Thyroid gland (tissue), 4 donors: Measurements from ENCODE around the gene GATB. TPM values are rescaled to one million over a fixed set of nuclear protein-coding genes. Genes with fewer than 3 reads are reported as not detected.

Source experiments
- DNase-seq, 2 donors: peaks; one replicate each; pipeline ENCODE4 v3.0.0-alpha.2; 2019
- H3K27ac ChIP-seq, 3 donors: fragments of 200-600 bp; sonication (generic); 1 replicate in 2 of 3; 2 replicates in 1 of 3; pipeline ENCODE4 v1.5.1; 2016 to 2019; ENCODE audit warnings: mild to moderate bottlenecking in 1 of 3, moderate library complexity in 1 of 3
- H3K27me3 ChIP-seq: fragments of 200-600 bp; sonication (generic); one replicate; pipeline ENCODE4 v1.5.1; 2019
- H3K36me3 ChIP-seq, 2 donors: fragments of 200-600 bp; sonication (generic); one replicate each; pipeline ENCODE4 v1.5.1; 2016 to 2019
- H3K4me1 ChIP-seq, 2 donors: fragments of 200-600 bp; sonication (generic); one replicate each; pipeline ENCODE4 v1.5.1; 2017 to 2019
- H3K4me3 ChIP-seq, 3 donors: fragments of 200-600 bp; sonication (generic); replicated peaks in 1 of 3; 1 replicate in 2 of 3; 2 replicates in 1 of 3; pipeline ENCODE4 v1.5.1; 2016; ENCODE audit warnings: mild to moderate bottlenecking in 1 of 3
- H3K9me3 ChIP-seq: fragments of 200-600 bp; sonication (generic); one replicate; pipeline ENCODE4 v1.5.1; 2017
- POLR2A ChIP-seq, 2 donors: fragments of 450-650 bp; IDR thresholded peaks; one replicate each; pipeline ENCODE4 v1.6.1; 2017; ENCODE audit warnings: antibody characterized with exemption in 2 of 2, mild to moderate bottlenecking in 2 of 2, moderate library complexity in 1 of 2
- WGBS, 2 donors: methylation state at CpG; one replicate each; pipeline ENCODE4 v1.1.5; 2017; 5-methylcytosine and 5-hydroxymethylcytosine counted together
- intact Hi-C: fragments of 100-400 bp; cut with DNase I; formaldehyde crosslinking; loops from one replicate; pipeline ENCODE4 v1.15.1; 2023
- total RNA-seq, 4 donors: library from RNA; depleted of rRNA; stranded (reverse); fragments of >200 nt; gene quantifications; one replicate each; pipeline ENCODE4 v1.2.3, GENCODE V29; 2016
- TF ChIP-seq, protein P1 (sequence below), 6 experiments: fragments of 200-600 bp in 3 of 6; fragments of 450-650 bp in 3 of 6; sonication (generic) in 3 of 6; IDR thresholded peaks; one replicate each; pipeline ENCODE4 v1.5.1; 2016 to 2019; ENCODE audit warnings: antibody characterized with exemption in 6 of 6, mild to moderate bottlenecking in 2 of 6, inconsistent platforms in 1 of 6, moderate library complexity in 1 of 6

Gene GATB
- total RNA-seq, 4 donors from 2014 or later = 10.9 to 32.5 (median 22.9) TPM

DNA sequence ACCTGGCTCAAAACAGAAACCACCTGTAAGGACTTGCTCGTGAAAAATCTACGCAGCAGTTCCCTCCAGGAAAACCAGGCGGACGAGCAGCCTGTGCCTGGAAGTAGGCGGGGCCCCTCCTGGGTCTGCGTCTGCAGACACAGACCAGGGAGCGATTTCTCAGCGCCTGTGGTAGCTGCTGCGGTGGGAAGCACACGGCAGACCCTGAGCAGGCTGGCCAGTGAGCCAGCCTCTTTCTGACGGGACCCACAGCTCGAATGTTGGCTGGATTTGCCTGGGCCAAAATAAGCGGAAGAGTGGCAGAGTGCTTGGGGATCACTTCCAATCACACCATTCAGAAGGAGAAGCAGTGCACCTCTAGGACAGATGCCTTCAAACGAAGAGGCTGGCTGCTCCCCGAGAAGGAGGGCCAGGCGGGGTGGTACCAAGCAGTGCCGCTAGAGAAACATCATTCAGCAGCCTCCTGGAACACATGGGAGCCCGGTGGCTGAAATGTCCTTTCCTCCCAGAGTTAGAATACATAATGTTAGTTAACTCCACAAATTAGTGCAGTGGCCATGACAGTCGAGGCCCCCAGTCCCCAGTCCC lies 85.9 kb downstream of the GATB start:
- Histone ChIP-seq H3K9me3 (no peaks in the 10 kb centered on the region), H3K27ac (peak overlapping the region in 1 of 3 donors; percentile 40), H3K36me3 (no peaks in the 10 kb centered on the region), H3K4me3 (peak overlapping the region in 1 of 3 donors; percentile 17), H3K4me1 (peaks cover 0 to 5% of the 10 kb centered on the region in 2 donors), H3K27me3 (no peaks in the 10 kb centered on the region)
- TF ChIP-seq, protein P1, sequence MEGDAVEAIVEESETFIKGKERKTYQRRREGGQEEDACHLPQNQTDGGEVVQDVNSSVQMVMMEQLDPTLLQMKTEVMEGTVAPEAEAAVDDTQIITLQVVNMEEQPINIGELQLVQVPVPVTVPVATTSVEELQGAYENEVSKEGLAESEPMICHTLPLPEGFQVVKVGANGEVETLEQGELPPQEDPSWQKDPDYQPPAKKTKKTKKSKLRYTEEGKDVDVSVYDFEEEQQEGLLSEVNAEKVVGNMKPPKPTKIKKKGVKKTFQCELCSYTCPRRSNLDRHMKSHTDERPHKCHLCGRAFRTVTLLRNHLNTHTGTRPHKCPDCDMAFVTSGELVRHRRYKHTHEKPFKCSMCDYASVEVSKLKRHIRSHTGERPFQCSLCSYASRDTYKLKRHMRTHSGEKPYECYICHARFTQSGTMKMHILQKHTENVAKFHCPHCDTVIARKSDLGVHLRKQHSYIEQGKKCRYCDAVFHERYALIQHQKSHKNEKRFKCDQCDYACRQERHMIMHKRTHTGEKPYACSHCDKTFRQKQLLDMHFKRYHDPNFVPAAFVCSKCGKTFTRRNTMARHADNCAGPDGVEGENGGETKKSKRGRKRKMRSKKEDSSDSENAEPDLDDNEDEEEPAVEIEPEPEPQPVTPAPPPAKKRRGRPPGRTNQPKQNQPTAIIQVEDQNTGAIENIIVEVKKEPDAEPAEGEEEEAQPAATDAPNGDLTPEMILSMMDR (IDR thresholded peaks at IDR 0.05) = peak in 3 of 6 experiments; percentile 30 to 43 (median 42)
- TF ChIP-seq POLR2A (IDR thresholded peaks at IDR 0.05) = peak in 1 of 2 donors; percentile 28
- WGBS, 2 donors = 9 to 15% methylated on average over 12 to 14 of the region's 19 CpGs
- intact Hi-C loops = no loop called here
- peak; percentile 78 to 82 for DNase-seq

DNA sequence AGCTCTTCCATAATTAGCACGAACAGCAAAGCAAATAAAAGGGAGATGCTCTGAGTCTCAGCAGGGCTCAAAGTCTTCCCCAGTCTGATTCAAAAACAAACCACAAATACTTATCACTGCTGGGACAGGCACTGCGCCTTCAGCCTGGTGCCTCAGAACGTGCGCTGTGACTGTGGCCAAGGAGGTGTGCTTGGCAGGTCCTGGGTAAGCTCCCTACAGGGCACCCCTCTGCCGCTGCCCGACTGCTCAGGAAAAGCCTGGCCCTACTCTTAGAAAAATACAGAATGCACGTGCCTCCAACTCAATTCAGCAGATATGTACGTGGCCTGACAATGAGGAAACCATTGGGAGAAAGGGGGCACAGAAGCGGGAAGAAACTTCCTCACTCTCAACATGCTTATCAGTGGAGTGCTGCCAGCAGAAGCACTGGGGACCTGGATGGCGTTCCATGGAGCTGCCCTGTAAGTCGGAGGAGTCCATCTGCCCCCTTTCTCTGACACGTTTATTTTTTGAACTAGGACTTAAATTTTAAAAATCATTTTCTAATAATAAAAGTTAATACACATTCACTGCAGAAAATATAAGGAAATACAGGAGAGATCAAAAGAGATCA lies 86.8 kb downstream of the GATB start:
- 50 to 57% methylated on average over 12 of the region's 12 CpGs for WGBS, 2 donors
- Histone ChIP-seq H3K9me3 (no peaks in the 10 kb centered on the region), H3K4me1 (peaks cover 0 to 5% of the 10 kb centered on the region in 2 donors), H3K27ac (no peak overlapping the region), H3K36me3 (no peaks in the 10 kb centered on the region), H3K27me3 (no peaks in the 10 kb centered on the region), H3K4me3 (no peak overlapping the region)
- intact Hi-C loops = no loop called here
- DNase-seq = peak in 1 of 2 donors; percentile 26
- TF ChIP-seq, protein P1 (IDR thresholded peaks at IDR 0.05) = no peak
- no peak for TF ChIP-seq POLR2A (IDR thresholded peaks at IDR 0.05)

DNA sequence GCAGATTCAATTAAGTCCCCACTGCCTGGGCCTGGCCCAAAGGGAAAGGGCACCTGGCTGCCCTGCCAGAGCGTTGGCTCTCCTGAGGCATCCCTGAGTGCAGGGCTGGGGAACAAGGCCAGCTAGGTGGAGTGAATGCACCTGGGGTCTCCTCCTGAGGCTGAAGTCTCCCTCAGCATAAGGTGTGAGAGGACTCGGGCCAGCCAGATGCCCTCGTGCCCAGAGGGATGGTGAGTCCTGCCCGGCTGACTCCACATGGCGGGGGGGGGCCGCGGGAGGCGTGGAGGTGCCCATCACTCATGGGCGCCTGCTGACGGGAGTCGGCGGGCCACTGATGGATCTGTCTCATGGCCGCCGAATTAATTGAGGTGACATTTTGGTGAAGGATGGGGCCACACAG lies 87.8 kb downstream of the GATB start:
- Histone ChIP-seq H3K4me1 (peaks cover 0 to 5% of the 10 kb centered on the region in 2 donors), H3K36me3 (no peaks in the 10 kb centered on the region), H3K9me3 (no peaks in the 10 kb centered on the region), H3K27ac (no peak overlapping the region), H3K4me3 (no peak overlapping the region), H3K27me3 (no peaks in the 10 kb centered on the region)
- intact Hi-C loops = no loop called here
- WGBS, 2 donors = 96 to 97% methylated on average over 8 to 13 of the region's 14 CpGs
- no peak for DNase-seq
- TF ChIP-seq, protein P1 (IDR thresholded peaks at IDR 0.05) = no peak
- TF ChIP-seq POLR2A (IDR thresholded peaks at IDR 0.05) = no peak

DNA sequence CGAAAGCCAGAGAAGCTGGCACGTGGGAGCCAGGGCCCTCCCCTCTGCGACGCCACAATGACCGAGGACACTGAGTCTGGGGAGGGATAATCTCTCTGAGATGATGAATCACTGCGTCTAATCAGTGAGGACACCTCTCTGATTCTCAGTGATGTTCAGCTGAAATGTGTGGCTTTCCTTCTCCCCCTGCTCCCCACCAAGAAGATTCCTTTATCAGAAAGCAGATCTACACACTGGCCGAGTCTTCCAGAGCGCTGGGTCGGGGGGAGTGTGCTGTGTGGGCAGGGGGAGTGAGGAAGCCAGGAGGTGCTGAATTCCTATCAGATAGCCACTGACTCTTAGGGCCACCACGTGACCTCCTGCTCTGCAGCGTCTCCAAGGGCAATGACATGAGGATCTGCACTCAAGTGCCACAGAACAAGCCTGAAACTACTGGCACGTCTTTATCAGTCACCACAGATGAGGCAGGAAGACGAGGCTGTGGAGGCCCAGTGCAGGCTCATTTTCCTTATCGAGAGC lies 89.2 kb downstream of the GATB start:
- peak in 1 of 2 donors; percentile 22 for DNase-seq
- Histone ChIP-seq H3K27ac (no peak overlapping the region), H3K9me3 (no peaks in the 10 kb centered on the region), H3K4me3 (no peak overlapping the region), H3K36me3 (no peaks in the 10 kb centered on the region), H3K27me3 (no peaks in the 10 kb centered on the region), H3K4me1 (peaks cover 0 to 5% of the 10 kb centered on the region in 2 donors)
- TF ChIP-seq, protein P1 (IDR thresholded peaks at IDR 0.05) = no peak
- TF ChIP-seq POLR2A (IDR thresholded peaks at IDR 0.05) = no peak
- intact Hi-C loops = no loop called here
- WGBS, 2 donors = 67 to 68% methylated on average over 14 of the region's 14 CpGs

DNA sequence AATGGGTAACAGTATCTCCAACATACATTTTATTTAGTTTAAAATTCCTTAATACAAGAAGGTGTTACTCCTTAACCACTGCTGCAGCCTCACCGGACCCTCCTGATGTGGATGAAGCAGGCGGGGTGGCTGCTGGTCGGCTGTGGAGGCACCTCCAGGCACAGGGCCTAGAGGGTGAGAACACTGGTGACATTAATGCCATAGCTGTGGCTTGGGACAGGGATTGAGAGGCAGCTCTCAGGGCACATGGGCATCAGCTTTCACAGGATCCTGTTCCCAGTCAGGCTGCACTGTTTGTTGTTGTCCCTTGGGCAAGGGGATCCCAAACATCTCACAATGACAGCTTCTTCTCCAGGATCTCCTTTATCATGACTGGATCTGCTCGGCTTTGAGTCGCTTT lies 90.0 kb downstream of the GATB start:
- no peaks in the 10 kb centered on the region for H3K36me3 ChIP-seq
- WGBS, 2 donors = 86 to 91% methylated on average over 5 of the region's 5 CpGs
- no peak overlapping the region for H3K27ac ChIP-seq
- peaks cover 0 to 5% of the 10 kb centered on the region in 2 donors for H3K4me1 ChIP-seq
- no peak for DNase-seq
- H3K27me3 ChIP-seq = no peaks in the 10 kb centered on the region
- no peak overlapping the region for H3K4me3 ChIP-seq
- TF ChIP-seq, protein P1 (IDR thresholded peaks at IDR 0.05) = no peak
- no peak for TF ChIP-seq POLR2A (IDR thresholded peaks at IDR 0.05)
- H3K9me3 ChIP-seq = no peaks in the 10 kb centered on the region
- intact Hi-C loops = no loop called here
